Hypothalamus (tissue), 51 donors: ENCODE results near the gene NFIB.

Source experiments
- DNase-seq, 51 donors: peaks; one replicate each; lab custom pipeline; 2025; lab: John Stamatoyannopoulos, UW

The NFIB gene

DNA sequence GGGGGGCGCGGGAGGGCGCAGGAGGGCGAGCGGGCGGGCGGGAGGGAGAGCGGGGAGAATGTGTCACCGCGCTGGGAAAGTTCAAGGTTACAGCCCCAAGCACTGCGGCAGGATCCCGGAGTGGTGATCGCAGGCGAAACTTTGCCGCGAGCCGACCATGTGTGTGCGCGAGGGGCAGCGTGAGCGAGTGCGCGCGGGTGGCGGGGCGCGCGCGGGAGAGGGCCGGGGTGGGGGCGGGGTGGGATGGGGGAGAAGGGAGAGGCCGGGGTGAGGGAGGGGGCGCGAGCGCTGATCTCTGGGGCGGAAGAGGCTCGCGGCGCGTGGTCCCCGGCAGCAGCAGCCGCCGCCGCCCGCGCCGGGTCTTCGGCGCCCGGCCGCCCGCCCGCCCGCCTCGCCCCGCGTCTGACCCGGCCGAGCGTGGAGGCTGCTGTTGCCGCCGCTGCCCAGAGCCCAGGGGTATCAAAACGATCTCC lies at the start of gene NFIB:
TSS of gene NFIB (minus strand) at position 191 of the 473 bp plus-strand sequence. CDS start 630 bp downstream, outside the sequence.
- DNase-seq = peak in 23 of 51 donors; percentile 26 to 81 (median 48)

DNA sequence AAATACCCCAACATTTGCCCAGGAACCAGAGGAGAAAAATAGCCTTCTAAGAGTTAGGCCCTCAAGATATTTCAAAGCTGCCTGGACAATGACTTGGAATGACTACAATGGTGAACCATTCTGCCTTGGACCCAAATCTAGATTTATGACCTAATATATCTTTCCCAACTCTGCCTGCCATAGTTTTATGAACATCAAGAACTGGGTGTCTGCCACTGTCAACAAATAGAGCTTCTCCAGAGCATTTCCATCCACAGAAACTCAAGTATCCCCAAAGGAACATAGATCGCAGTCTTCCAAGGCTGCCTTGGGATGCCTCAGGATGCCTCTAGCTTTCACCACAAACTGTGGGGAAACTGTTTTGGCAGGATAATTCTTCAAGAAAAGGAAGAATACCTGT lies 48.2 kb upstream of the NFIB start:
- DNase-seq = no peak

DNA sequence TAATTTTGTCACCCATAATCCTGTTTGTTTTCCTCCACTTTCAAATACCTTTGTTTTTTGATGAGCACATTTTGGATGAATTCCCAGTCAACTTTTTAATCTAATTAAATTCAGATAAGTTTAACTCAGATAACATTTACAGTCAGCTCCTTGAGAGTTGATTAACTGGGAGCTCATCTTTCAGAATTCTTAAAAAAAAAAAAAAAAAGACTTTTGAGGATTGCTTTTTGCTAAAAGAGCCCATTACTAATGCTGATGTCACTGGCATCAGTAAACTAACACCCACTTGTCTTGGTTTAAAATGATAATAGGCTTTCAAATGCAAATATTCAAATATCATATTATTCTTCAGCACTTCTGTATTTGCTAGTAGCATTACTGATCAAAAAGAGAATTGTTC lies 47.1 kb upstream of the NFIB start:
- DNase-seq = no peak

DNA sequence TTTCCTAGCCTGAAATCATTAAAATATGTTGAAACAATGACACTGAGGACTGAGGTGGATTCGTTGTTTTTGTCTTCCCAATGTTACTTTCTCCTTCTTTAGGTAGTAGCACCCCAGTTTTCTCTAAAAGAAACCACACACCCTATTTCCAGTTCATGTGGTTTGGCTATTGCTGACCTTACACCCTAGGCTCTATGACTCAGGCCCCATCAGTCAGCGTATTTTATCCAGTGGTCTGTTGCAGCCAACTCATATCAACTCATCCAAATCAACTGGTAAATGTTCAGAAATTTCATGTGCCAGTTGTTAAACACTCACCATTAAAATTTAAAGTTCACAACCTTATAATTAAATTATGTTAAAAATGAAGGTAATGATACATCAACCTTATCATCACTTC lies 44.6 kb upstream of the NFIB start:
- no peak for DNase-seq

DNA sequence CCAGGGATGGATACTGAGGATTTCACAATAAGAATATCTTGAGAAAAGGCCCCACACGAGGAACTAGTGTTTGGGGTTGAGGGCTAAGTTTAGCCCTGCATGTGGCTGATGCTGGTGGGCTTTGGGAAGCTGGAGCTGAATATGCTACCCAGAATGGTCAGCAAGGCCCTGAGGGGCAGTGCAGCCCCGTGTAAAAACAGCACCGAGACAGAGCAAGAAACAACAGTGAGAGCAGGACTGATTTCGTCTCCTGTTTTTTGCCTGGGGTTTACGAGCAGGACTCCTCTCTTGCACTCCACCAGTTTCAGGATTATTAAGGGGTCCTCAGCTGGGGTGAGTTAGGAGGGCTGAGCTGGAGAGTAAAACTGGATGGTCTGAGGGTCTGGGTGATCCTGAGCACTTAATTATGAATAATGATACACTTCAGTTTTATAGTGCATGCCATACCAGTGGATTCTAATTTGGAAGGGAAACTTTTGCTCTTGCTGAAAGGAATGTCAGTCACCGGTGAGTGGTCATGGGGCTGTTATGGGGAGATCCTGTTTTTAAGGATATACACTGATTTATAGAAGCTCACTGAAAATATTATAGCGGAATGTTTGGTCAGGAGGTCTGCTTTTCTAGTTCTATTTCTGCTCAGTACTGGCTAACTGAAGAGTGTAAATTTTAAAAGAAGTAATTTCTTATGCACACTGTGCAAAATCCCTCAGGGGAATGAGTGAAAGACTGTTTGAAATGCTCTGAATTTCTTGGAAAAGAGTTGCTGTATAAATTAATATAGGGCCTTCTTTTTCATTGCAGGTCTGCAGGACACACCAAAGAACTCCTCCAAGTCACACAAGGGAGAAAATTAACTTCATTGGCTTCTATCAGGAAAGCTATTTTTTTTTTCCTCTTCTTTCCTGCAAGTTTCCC lies 42.7 kb upstream of the NFIB start:
- DNase-seq = peak in 1 of 51 donors; percentile 4

DNA sequence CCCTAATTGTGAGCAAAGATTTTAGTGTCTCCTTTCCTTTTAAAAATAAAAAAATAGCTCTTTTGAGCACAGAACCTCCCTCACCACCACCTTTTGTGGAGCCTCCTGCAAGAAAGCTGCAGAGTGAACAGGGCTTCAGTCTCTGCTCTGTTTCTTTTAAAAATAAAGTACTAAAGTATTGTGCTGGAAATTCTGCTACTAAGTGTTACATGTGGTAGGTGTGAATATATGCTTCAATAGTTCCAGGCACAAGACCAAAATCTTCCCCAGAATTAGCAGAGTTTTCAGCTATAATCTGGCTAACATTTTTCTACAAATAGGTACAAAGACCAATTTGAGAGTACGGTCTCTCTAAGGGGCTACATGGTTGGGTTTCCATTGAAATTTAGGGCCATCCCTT lies 40.3 kb upstream of the NFIB start:
- peak in 1 of 51 donors; percentile 19 for DNase-seq

DNA sequence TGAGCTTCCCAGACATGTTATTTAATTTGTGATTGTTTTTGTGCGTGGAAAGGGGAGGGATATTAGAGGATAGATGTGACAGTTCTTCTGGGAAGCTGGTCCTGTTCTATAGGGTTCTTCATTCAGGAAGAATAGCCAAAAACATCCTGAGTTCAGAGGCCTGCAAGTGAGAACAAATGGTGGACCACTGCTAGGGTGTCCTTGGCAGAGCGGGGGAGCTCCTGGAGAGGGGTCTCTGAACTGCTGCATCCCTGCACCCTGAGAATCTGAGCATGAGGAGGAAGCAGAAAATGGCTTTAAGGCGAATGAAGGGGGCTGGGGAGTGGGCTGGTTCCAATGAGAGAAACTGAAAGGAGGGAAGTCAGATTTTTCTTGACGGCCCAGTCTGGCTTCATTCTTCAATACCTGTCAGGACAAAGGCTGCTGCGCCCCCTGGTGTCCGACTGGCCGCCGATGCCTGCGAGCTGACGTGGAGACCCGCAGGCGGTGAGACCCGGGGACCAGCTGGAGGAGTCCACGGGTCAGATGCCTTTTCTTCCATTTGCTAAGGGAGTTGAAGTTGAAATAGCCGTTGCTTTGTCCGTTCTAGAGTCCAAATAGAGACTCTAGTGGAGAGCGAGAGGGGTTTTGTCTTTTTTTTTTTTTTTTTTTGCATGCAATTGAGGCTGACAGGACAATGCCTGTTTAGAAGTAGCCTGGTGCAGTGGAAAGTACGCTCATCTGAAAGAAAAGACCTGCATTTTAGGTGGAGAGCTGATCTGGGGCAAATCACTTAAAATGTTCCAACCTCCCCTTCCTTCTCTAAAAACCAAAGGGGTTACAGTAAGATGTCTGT lies 39.5 kb upstream of the NFIB start:
- DNase-seq = peak; percentile 32 to 99 (median 86)

DNA sequence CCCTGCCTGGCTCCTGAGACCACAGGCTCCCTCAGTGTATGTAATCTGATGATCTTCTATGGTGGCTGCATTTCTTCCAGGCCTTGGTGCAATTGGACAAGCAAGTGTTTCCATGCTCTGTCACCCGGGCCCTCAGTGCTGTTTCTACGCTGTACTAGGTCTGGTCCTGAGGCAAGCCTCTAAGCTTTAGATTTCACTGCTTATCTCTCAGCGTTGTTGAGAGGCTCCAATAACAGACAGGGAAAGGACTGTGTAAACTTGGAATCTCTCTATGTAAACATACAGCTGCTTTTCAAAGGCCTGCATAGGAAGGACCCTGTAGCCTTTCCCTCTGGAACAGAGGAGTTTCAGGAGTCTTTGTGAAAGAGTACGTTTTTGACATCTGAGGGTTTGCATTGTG lies 38.6 kb upstream of the NFIB start:
- peak in 3 of 51 donors; percentile 3 to 46 (median 14) for DNase-seq

DNA sequence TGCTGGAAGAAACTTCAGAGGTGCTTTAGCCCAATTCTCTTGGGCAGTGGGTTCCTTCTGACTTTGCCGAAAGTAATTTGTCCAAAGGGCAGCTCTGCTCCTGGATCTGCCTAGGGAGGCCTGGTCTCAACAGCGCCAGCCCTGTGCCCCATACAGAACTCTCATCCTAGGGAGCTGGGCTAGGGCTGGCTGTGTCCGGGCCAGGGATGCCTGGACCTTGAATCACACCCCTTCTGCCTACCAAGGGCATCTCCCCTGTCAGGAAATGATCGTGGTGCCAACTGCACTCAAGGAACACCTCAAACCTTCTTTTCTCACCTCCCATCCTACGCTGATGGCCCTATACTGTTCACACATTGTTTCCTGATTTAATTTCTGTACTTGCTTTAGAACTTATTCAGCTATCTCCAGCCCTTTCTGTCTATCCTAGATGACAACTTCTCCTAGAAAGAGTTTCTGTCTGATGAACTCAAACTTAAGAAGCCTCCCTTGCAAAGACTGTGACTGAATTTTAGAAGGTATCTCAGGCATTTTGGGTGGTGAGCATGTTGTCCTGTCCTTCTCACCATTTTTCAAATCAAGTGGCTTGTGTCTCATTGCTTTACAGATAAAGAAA lies 37.4 kb upstream of the NFIB start:
- peak in 6 of 51 donors; percentile 4 to 57 (median 17) for DNase-seq

DNA sequence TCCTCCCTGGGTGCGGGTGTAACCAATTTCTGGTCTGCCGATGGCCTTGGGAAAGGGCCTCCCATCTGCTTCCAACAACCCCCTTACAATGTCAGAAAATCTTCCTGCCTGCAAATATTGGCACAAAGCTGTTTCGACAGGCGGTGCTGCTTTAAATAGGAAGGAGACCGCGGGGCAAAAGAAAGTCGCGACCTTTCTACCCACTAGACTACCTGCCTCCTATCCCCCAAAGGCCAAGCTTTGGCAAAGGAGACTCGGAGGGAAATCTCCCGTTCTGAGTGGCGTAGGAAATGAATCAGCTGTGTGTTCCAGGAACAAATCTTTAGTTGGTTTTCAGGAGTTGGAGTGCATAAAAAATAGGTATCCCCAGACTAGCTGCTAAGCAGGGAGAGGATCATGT lies 36.8 kb upstream of the NFIB start:
- peak in 1 of 51 donors; percentile 57 for DNase-seq

DNA sequence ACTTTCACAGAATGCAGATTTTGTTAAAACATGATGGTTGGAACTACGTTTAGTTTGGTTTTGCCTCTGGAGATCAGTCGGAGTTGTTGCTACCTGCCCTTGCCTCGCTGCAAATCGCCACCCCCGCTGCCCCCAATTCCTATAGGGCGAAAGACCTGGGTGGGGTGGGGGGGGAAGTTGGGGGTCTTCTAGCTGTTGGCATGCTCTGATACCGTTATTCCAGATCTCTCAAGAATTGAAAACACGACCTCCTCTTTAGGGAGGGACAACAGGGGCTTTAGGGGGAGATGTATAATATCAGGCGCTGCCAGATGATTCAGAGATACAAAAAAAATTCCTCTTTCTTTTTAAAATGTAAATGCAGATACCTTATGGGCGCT lies 36.4 kb upstream of the NFIB start:
- no peak for DNase-seq

DNA sequence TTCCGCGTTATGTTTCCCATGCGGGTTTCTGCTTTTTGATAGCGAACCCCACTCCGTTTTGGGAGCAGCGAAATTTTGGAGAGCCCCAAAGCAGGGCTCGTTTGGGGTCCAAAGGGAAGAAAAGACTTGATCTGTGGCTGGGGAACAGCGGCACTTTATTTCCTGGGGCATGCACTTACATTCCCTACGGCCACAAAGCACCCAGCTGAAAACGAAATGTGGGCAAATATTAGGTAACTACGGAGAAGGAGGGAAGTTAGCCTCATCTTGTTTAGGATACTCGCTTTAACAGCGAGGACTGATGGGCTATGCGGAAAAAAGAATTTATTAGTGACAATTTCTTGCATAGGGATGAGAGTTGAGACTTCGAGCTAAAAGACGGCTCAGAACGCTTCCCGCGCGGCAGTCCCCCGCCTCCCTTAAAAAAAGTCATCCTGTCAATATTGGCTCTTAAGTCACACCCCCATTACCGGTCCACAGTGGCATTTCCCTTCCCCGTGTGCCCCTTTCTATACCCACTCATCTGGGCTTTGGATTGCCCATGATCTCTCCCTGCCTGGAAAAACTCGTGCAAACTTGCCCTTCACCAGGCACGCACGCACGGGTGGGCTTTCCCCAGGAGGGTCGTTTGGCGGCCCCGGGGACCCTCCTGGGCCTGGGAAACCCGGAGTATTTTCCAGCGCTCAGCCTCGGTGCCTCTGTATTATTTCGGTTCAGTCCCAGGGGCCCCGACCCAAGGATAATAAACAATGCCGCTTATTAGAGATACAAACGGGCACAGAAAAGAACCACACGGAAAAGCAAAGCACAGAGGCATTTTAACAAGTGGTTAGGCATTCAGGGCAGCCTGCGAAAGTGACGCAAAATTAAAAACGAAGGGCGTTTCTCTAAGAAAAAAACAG lies 35.8 kb upstream of the NFIB start:
- peak in 4 of 51 donors; percentile 9 to 54 (median 24) for DNase-seq

DNA sequence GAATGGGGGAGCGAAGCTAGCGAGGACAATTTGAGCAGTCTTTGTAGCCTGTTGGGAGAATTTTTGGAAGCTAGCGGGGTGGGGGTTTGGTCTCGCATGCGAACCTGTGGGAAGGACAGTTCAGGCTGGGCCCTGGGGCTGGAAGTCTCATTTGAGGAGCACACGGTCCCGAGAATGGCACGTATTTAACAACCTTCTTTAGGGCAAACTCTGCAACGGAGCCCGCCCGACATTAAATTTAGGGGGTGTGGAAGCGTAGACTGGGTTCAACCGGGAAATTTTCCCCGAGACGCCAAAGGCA lies 35.2 kb upstream of the NFIB start:
- DNase-seq = peak in 3 of 51 donors; percentile 21 to 54 (median 32)

DNA sequence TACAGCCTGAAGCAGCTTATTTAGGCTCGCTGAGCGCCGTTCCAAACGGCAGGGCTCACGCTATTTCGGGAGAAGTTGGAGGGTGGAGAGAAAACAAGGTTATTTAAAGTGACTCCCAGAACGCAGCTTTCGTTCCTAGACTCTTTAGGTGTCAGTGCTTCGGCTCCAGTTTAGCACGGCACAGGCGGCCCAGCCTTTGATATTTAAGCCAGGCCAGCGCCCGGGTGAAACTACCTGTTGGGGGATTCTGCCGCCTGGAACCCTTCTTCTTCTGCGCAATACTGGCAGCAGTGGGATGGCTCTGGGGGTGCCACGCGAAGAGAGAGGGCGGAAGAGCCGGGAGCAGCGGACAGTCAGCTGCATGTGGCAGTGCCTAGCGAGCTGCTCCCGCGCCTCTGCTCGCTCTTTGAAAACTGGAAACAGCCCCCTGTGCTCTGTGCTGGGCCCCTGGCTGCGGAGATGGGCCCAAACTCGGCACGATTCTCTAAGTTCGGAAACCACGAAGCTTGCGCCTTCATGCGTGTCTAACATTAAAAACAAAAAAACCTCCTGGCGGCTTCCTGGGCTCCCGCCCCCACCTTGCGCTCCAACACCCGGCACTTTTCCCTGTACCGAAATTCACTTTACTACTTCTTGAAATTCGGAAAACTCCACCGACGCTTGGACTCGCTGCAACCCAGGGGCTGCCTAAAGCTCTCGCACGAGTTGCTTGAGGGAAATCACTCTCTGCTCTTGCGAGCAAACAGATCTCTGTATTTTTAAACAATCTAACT lies 34.6 kb upstream of the NFIB start:
- peak in 14 of 51 donors; percentile 24 to 76 (median 32) for DNase-seq

DNA sequence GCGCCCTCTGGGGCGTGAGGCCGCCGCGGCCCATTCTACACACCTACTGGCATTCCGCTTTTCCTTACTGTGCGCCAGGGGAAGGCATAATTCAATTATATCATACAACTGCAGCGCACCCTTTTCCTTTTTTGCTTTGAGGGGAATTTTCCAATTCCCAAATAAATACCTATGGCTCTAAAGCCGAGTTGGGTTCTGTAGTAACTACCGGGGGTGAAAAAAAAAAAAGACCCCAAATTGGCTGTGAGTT lies 34.1 kb upstream of the NFIB start:
- no peak for DNase-seq

DNA sequence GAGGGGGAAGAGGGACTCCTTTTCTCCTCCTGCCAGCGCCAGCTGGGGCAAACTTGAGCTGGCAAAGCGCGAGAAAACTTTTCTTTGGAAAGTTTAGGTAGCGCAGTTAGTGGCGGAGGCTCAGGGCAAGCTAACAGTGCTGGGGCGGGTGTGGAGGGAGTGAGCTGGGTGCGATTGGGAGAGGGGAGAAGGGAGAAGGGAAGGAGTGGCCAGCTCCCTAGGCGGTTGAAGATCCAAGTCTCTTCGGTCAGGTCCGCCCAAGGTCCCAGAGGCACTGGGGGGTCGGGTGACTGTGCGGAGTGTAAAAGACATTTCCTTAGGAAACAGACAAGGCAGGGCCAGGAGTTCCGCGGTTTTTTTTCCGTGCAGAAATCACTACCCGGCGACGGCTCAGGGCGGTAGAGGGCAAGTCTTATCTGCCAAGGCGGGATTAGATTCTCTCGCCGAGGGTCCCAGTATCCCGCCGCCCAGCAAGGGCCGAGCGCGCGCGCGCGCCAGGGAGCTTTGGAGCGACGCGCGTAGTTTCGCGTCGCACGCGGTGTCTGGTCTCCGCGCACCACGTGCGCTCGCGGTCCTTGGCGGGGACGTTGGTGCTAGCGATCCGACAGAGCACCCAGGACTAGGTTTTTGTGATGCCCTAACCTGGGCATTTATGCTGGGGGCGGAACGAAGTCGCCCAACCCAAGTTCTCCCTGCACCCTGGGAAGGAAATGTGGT lies 33.6 kb upstream of the NFIB start:
- DNase-seq = peak in 15 of 51 donors; percentile 20 to 69 (median 46)

DNA sequence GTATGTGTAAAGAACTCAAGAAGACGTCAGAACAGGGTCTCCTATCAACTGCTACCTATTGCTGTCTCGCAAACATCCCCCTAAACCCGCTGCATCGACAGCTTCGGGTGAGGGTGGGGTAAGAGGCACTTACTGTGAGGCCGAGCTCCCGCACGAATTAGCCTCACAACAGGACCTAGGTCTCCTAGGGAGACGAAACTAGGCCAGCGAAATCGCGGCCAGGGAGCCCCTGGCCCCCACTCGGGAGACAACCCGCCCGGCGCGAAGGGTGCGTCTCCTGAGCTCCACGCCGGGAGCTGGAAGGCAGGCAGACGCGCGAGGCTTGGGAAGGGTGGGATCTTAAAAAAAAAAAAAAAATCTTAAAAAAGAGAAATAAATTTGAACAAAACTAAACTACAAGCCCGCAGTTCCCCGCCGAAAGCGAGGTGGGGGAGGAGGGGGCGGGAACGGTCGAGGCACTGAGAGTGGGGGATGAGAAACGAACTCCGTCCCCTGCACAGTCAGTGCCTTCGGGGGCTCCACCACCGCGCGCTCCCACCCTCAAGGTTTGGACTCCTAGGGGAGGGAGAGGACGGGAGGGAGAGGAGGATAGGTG lies 33.0 kb upstream of the NFIB start:
- peak in 13 of 51 donors; percentile 18 to 64 (median 45) for DNase-seq

DNA sequence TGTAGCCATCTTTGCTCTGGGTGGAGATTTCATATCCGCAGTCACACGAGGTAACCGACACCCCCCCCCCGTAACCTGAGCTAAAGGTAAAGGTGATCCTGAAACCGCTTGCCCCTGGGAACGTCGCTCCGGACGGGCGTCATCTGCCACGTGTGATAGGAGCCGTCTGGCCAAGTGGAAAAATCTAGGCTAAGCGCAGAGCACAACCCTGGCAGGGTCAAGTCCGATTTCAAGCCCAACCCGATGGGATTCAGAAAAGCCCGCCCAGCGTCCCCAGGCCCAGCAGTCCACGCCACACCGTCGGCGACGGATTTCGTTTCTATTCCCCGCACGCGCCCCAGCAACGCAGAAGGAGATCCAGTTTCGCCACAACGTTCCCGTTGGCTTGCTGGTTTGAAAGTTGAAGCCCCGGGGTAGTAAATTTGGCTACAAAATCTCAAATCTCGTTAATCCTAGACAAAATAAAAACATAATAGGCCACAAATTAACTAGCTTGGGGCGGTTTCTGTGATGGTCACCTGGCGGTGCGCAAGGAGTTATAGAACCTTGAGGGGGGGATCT lies 32.4 kb upstream of the NFIB start:
- peak in 21 of 51 donors; percentile 19 to 63 (median 40) for DNase-seq
